NOMO-1 treated with DMSO at 0.1 percent for 48 hours (cell line): Measurements from ENCODE around the gene CD53.

Experiments used
- DNase-seq: peaks from one replicate; lab custom pipeline; 2025; ENCODE audit not compliant: unreplicated experiment; lab: John Stamatoyannopoulos, UW

Gene CD53

GRCh38 chr1:110875216-110875731 is 2.3 kb downstream of the CD53 start:
- peak; percentile 76 for DNase-seq

- peak; percentile 13 for DNase-seq
Observed at GRCh38 chr1:110876748-110877341, 3.9 kb downstream of the CD53 start.

GRCh38 chr1:110877364-110877763 is 4.4 kb downstream of the CD53 start:
- no peak for DNase-seq

GRCh38 chr1:110877776-110878175 is 4.8 kb downstream of the CD53 start:
- DNase-seq: no peak

GRCh38 chr1:110878591-110878990 is 5.6 kb downstream of the CD53 start:
- DNase-seq: no peak

GRCh38 chr1:110878993-110879392 is 6.0 kb downstream of the CD53 start:
- DNase-seq: no peak

- DNase-seq: peak; percentile 94
Observed at GRCh38 chr1:110879758-110880606, 7.0 kb downstream of the CD53 start.

- DNase-seq: peak; percentile 7
Observed at GRCh38 chr1:110880708-110881374, 7.9 kb downstream of the CD53 start.

- no peak for DNase-seq
Observed at GRCh38 chr1:110888049-110888448, 15.1 kb downstream of the CD53 start.

GRCh38 chr1:110888641-110889040 is 15.7 kb downstream of the CD53 start:
- no peak for DNase-seq

GRCh38 chr1:110890474-110891196 is 17.7 kb downstream of the CD53 start:
- DNase-seq: no peak

- DNase-seq: no peak
Observed at GRCh38 chr1:110893908-110894490, 21.1 kb downstream of the CD53 start.

GRCh38 chr1:110896090-110896489 is 23.1 kb downstream of the CD53 start:
- DNase-seq: no peak

- no peak for DNase-seq
Observed at GRCh38 chr1:110897681-110898080, 24.7 kb downstream of the CD53 start.

GRCh38 chr1:110898734-110899457 is 25.9 kb downstream of the CD53 start:
- no peak for DNase-seq

- no peak for DNase-seq
Observed at GRCh38 chr1:110899458-110899843, 26.5 kb downstream of the CD53 start.

GRCh38 chr1:110902820-110903463 is 30.0 kb downstream of the CD53 start:
- no peak for DNase-seq

GRCh38 chr1:110903853-110904500 is 31.0 kb downstream of the CD53 start:
- no peak for DNase-seq

- no peak for DNase-seq
Observed at GRCh38 chr1:110912784-110913183, 39.8 kb downstream of the CD53 start.
